GM12878 (cell line): ENCODE results near the gene COL15A1. TPM values are rescaled to one million over a fixed set of nuclear protein-coding genes. Genes with fewer than 3 reads are reported as not detected.

Experiments
- ATAC-seq: fragments of 200-7000 bp; cut with Tn5 transposase; 3 replicates; pipeline ENCODE4 v1.9.1; 2020; ENCODE audit warnings: mild to moderate bottlenecking, moderate library complexity
- BruUV-seq: library from RNA; stranded (reverse); fragments of 400-500 nt; replicated peaks from 2 replicates; lab custom pipeline; 2021; lab: Mats Ljungman, UMichigan
- CTCF ChIA-PET: fragments of 300-600 bp; sonication (Branson Sonifier 250); formaldehyde crosslinking; extraction: SDS; loops from one replicate; lab custom pipeline; 2021; ENCODE audit warnings: inconsistent platforms; lab: Yijun Ruan, JAX
- POLR2A ChIA-PET: fragments of 350-600 bp; formaldehyde crosslinking; extraction: SDS; loops from one replicate; lab custom pipeline; 2021; ENCODE audit warnings: inconsistent platforms; lab: Charles Lee
- RAD21 ChIA-PET: fragments of 300-600 bp; sonication (Branson Sonifier 250); formaldehyde crosslinking; loops from one replicate; lab custom pipeline; 2023; ENCODE audit warnings: antibody characterized with exemption; ENCODE audit not compliant: unreplicated experiment; lab: Charles Lee
- SMC1A ChIA-PET: fragments of 300-600 bp; sonication (Branson Sonifier 250); formaldehyde crosslinking; loops from one replicate; lab custom pipeline; 2023; ENCODE audit not compliant: unreplicated experiment, uncharacterized antibody; lab: Charles Lee
- DNase-seq: peaks from one replicate; pipeline ENCODE4 v3.0.0-alpha.2; 2011; ENCODE audit warnings: low read depth, low spot score
- FAIRE-seq: peaks from 3 replicates; lab custom pipeline; 2011; peaks lifted over from hg19 to GRCh38; lab: Jason Lieb, UNC
- H2AFZ ChIP-seq: 2 replicates; pipeline ENCODE4 v1.6.0; 2011; ENCODE audit warnings: low read depth, low read length, control low read depth; ENCODE audit not compliant: control insufficient read depth
- H3K27ac ChIP-seq: 2 replicates; pipeline ENCODE4 v1.5.1; 2011; ENCODE audit warnings: control low read depth; ENCODE audit not compliant: control insufficient read depth, insufficient read depth
- H3K27me3 ChIP-seq, 2 experiments: replicated peaks in 1 of 2; 2 replicates each; pipeline versions ENCODE4 v1.6.0 to v1.6.1; 2011; ENCODE audit warnings: low read length in 1 of 2; ENCODE audit not compliant: control insufficient read depth in 2 of 2, insufficient read depth in 2 of 2
- H3K36me3 ChIP-seq, 2 experiments: 2 replicates each; pipeline ENCODE4 v1.5.1; 2011; ENCODE audit warnings: low read length in 1 of 2; ENCODE audit not compliant: control insufficient read depth in 2 of 2, insufficient read depth in 2 of 2
- H3K4me1 ChIP-seq: 2 replicates; pipeline ENCODE4 v1.6.1; 2011; ENCODE audit warnings: mild to moderate bottlenecking, low read length, moderate library complexity, mixed read lengths; ENCODE audit not compliant: control insufficient read depth, insufficient read depth
- H3K4me2 ChIP-seq: 2 replicates; pipeline ENCODE4 v1.6.0; 2011; ENCODE audit warnings: control low read depth; ENCODE audit not compliant: control insufficient read depth, insufficient read depth
- H3K4me3 ChIP-seq: fragments of 200-600 bp; sonication (generic); 2 replicates; pipeline ENCODE4 v1.5.1; 2016
- H3K79me2 ChIP-seq: 2 replicates; pipeline ENCODE4 v1.6.0; 2011; ENCODE audit warnings: low read length; ENCODE audit not compliant: control insufficient read depth, insufficient read depth
- H3K9ac ChIP-seq: 2 replicates; pipeline ENCODE4 v1.8.0; 2011; ENCODE audit warnings: low read length, control low read depth, mixed read lengths; ENCODE audit not compliant: control insufficient read depth, insufficient read depth
- H3K9me3 ChIP-seq: replicated peaks from 3 replicates; pipeline ENCODE4 v1.5.1; 2011; ENCODE audit warnings: mild to moderate bottlenecking, low read length; ENCODE audit not compliant: control insufficient read depth, insufficient read depth
- H4K20me1 ChIP-seq: 2 replicates; pipeline ENCODE4 v1.6.0; 2011; ENCODE audit not compliant: control insufficient read depth, insufficient read depth
- BHLHE40 ChIP-seq, 2 experiments: fragments of 450-650 bp in 1 of 2; IDR thresholded peaks; 2 replicates each; pipeline ENCODE4 v1.6.1; 2011 to 2017; ENCODE audit warnings: low read depth in 2 of 2, borderline replicate concordance in 1 of 2, improper control_type of control experiment in 1 of 2, low read length in 1 of 2, mild to moderate bottlenecking in 1 of 2
- CHD4 ChIP-seq: fragments of 200-600 bp; sonication (generic); IDR thresholded peaks from 2 replicates; pipeline ENCODE4 v1.6.1; 2016; ENCODE audit warnings: mild to moderate bottlenecking
- CREB1 ChIP-seq: IDR thresholded peaks from 2 replicates; pipeline ENCODE4 v1.6.1; 2012; ENCODE audit warnings: low read depth, mild to moderate bottlenecking, inconsistent platforms
- HSF1 ChIP-seq: fragments of 150-350 bp; IDR thresholded peaks from 2 replicates; pipeline ENCODE4 v1.6.1; 2014; ENCODE audit warnings: mild to moderate bottlenecking, low read depth, low read length
- IKZF1 ChIP-seq: fragments of 450-650 bp; conservative IDR thresholded peaks from 2 replicates; pipeline ENCODE4 v1.6.1; 2017; ENCODE audit warnings: antibody characterized with exemption, mild to moderate bottlenecking
- MEF2A ChIP-seq: IDR thresholded peaks from 2 replicates; pipeline ENCODE4 v1.6.1; 2011; ENCODE audit warnings: low read depth, mild to moderate bottlenecking, low read length, moderate library complexity; ENCODE audit not compliant: insufficient read depth
- MTA2 ChIP-seq: fragments of 450-650 bp; IDR thresholded peaks from 2 replicates; pipeline ENCODE4 v1.6.1; 2016; ENCODE audit warnings: low read depth, mild to moderate bottlenecking, moderate library complexity
- MYB ChIP-seq: fragments of 150-350 bp; IDR thresholded peaks from 2 replicates; pipeline ENCODE4 v1.6.1; 2014; ENCODE audit warnings: mild to moderate bottlenecking, low read depth, low read length, borderline replicate concordance
- NR2F1 ChIP-seq: fragments of 450-650 bp; conservative IDR thresholded peaks from 2 replicates; pipeline ENCODE4 v1.6.1; 2017; ENCODE audit warnings: mild to moderate bottlenecking
- PAX8 ChIP-seq: fragments of 450-650 bp; IDR thresholded peaks from 2 replicates; pipeline ENCODE4 v1.6.1; 2017; ENCODE audit warnings: mild to moderate bottlenecking, moderate library complexity
- RAD21 ChIP-seq: IDR thresholded peaks from 2 replicates; pipeline ENCODE4 v1.6.1; 2011; ENCODE audit warnings: mild to moderate bottlenecking, low read depth, low read length, moderate library complexity; ENCODE audit not compliant: insufficient read depth
- RB1 ChIP-seq: fragments of 450-650 bp; formaldehyde crosslinking; IDR thresholded peaks from 2 replicates; pipeline ENCODE4 v1.6.1; 2017; ENCODE audit warnings: mild to moderate bottlenecking, borderline replicate concordance
- RFX5 ChIP-seq: IDR thresholded peaks from 2 replicates; pipeline ENCODE4 v1.6.1; 2011; ENCODE audit warnings: low read depth, low read length, improper control_type of control experiment
- SUZ12 ChIP-seq: fragments of 200-600 bp; sonication (generic); IDR thresholded peaks from one replicate; pipeline ENCODE4 v1.6.1; 2018; ENCODE audit warnings: antibody characterized with exemption, mild to moderate bottlenecking; ENCODE audit not compliant: unreplicated experiment
- TCF3 ChIP-seq: IDR thresholded peaks from 2 replicates; pipeline ENCODE4 v1.6.1; 2012; ENCODE audit warnings: low read depth, mild to moderate bottlenecking, low read length, borderline replicate concordance; ENCODE audit not compliant: insufficient read depth
- YBX1 ChIP-seq: fragments of 450-650 bp; IDR thresholded peaks from 2 replicates; pipeline ENCODE4 v1.6.1; 2016; ENCODE audit warnings: antibody characterized with exemption
- ZNF384 ChIP-seq: IDR thresholded peaks from 2 replicates; pipeline ENCODE4 v1.6.1; 2012; ENCODE audit warnings: low read depth, mild to moderate bottlenecking, low read length, improper control_type of control experiment, borderline replicate concordance
- ZNF622 ChIP-seq: fragments of 450-650 bp; IDR thresholded peaks from 2 replicates; pipeline ENCODE4 v1.6.1; 2017; ENCODE audit warnings: mild to moderate bottlenecking, inconsistent platforms
- WGBS: methylation state at CpG from one replicate; pipeline ENCODE4 v1.1.6; 2016; ENCODE audit warnings: low lambda C conversion rate; ENCODE audit not compliant: insufficient replicate concordance, insufficient coverage; ENCODE audit errors: missing lambda C conversion rate; 5-methylcytosine and 5-hydroxymethylcytosine counted together
- in situ Hi-C: fragments of 300-500 bp; cut with MboI; formaldehyde crosslinking; loops from 9 replicates; pipeline ENCODE4 v1.14.3; 2018; ENCODE audit warnings: mixed read lengths
- intact Hi-C: fragments of 100-400 bp; cut with micrococcal nuclease; formaldehyde crosslinking; loops from one replicate; pipeline ENCODE4 v1.14.2; 2022; ENCODE audit not compliant: unreplicated experiment
- polyA plus RNA-seq, 11 experiments: library from polyadenylated mRNA; depleted of rRNA in 4 of 11; unstranded in 6 of 11; stranded (reverse) in 5 of 11; fragments of >200 nt; fragmentation: Nextera tagmentation in 4 of 11; fragmentation: Illumina TruSeq in 1 of 11; extraction: Ambion mirVana in 4 of 11; extraction: Trizol in 1 of 11; gene quantifications; 1 replicate in 1 of 11; 2 replicates in 10 of 11; pipeline versions ENCODE4 v1.2.1 to v1.2.3, GENCODE V29; 2011 to 2016; ENCODE audit warnings: inconsistent platforms in 2 of 11, missing spikeins in 2 of 11, low read depth in 1 of 11
- total RNA-seq, 4 experiments: library from RNA; depleted of rRNA in 3 of 4; stranded (reverse); fragments of >200 nt in 3 of 4; fragmentation: Illumina TruSeq in 1 of 4; extraction: Trizol in 1 of 4; gene quantifications; 2 replicates each; pipeline versions ENCODE4 v1.2.1 to v1.2.3, GENCODE V29; 2013 to 2021

Gene COL15A1
- total and polyA plus RNA-seq, 10 of the 15 experiments (the other 5 are each of a cell fraction or from before 2014, with no cell fraction given) = 0.01 to 0.28 (median 0.06) TPM; not detected in 2

GRCh38 chr9:99024959-99025358 is 81.3 kb downstream of the COL15A1 start:
- intact Hi-C loops (no loop called here), in situ Hi-C loops (no loop called here)
- ChIA-PET SMC1A (no interaction called here), CTCF (no interaction called here), RAD21 (no interaction called here), POLR2A (no interaction called here)
- Histone ChIP-seq H2AFZ (no peak overlapping the region), H3K36me3 (no peaks in the 10 kb centered on the region), H3K9me3 (no peaks in the 10 kb centered on the region), H3K4me3 (no peak overlapping the region), H3K9ac (no peak overlapping the region), H3K4me1 (no peaks in the 10 kb centered on the region), H4K20me1 (no peaks in the 10 kb centered on the region), H3K4me2 (no peak overlapping the region), H3K27ac (no peak overlapping the region), H3K27me3 (peaks cover 0 to 5% of the 10 kb centered on the region in 2 experiments; a peak in 2 of 4 replicates), H3K79me2 (no peaks in the 10 kb centered on the region)
- BruUV-seq = no TSS peak
- TF ChIP-seq MYB = no peak
- no peak for TF ChIP-seq TCF3
- no peak for TF ChIP-seq PAX8
- TF ChIP-seq ZNF622 = no peak
- TF ChIP-seq RFX5 = no peak
- TF ChIP-seq SUZ12 = no peak
- no peak for TF ChIP-seq NR2F1
- FAIRE-seq = no peak
- no peak for DNase-seq
- WGBS = 54% methylated on average over 6 of the region's 6 CpGs
- no peak for ATAC-seq

GRCh38 chr9:99025616-99026270 is 82.0 kb downstream of the COL15A1 start:
- DNase-seq = no peak
- no TSS peak for BruUV-seq
- Histone ChIP-seq H3K4me2 (no peak overlapping the region), H3K79me2 (no peaks in the 10 kb centered on the region), H3K36me3 (no peaks in the 10 kb centered on the region), H3K4me1 (no peaks in the 10 kb centered on the region), H3K9me3 (no peaks in the 10 kb centered on the region), H4K20me1 (no peaks in the 10 kb centered on the region), H3K9ac (no peak overlapping the region), H3K4me3 (no peak overlapping the region), H3K27ac (no peak overlapping the region), H3K27me3 (peaks cover 0 to 5% of the 10 kb centered on the region in 2 experiments; a peak in 2 of 4 replicates), H2AFZ (no peak overlapping the region)
- FAIRE-seq = no peak
- POLR2A ChIA-PET = no interaction called here
- in situ Hi-C loops (no loop called here), intact Hi-C loops (no loop called here)
- 58% methylated on average over 6 of the region's 6 CpGs for WGBS
- CTCF ChIA-PET = interaction anchor here (0.9 kb wide), 1 partner anchor 115 kb away, joined by 4 read pairs; no protein-coding TSS in a partner anchor
- SMC1A ChIA-PET = no interaction called here
- RAD21 ChIA-PET = no interaction called here
- ATAC-seq = no peak
- TF ChIP-seq CREB1 (no peak), YBX1 (no peak), RAD21 (no peak), CHD4 (no peak), BHLHE40 (IDR thresholded peaks at IDR 0.05; ENCODE audit: borderline replicate concordance in 1 of 2, low read depth in 2 of 2, low read length in 1 of 2) (no peak), ZNF384 (no peak), IKZF1 (no peak), MEF2A (no peak), MTA2 (no peak), RB1 (no peak), HSF1 (no peak)
